ENCODE measurements around the gene PDE6A. TPM values are rescaled to one million over a fixed set of nuclear protein-coding genes. Genes with fewer than 3 reads are reported as not detected.

PDE6A gene
- total RNA-seq, 2 experiments from 2014 or later, result not detected

- ChIA-PET CTCF (interaction anchor here (0.6 kb wide), 1 partner anchor 22 kb away, joined by 3 read pairs; no protein-coding TSS in a partner anchor), POLR2A (no interaction called here)
These were observed 9.1 kb downstream of the PDE6A start for GRCh38 chr5:149935431-149935901.

GRCh38 chr5:149932445-149933350 is 11.9 kb downstream of the PDE6A start:
- ChIA-PET POLR2A (no interaction called here), CTCF (no interaction called here)

- ChIA-PET POLR2A (no interaction called here), CTCF (no interaction called here)
These were observed 12.6 kb downstream of the PDE6A start for GRCh38 chr5:149931992-149932436.

- CTCF ChIA-PET, result no interaction called here
- POLR2A ChIA-PET, result no interaction called here
These were observed 13.6 kb downstream of the PDE6A start for GRCh38 chr5:149930749-149931574.

- CTCF ChIA-PET, result no interaction called here
- POLR2A ChIA-PET, result no interaction called here
These were observed 14.4 kb downstream of the PDE6A start for GRCh38 chr5:149930043-149930748.

- CTCF ChIA-PET, result no interaction called here
- POLR2A ChIA-PET, result no interaction called here
These were observed 20.1 kb downstream of the PDE6A start for GRCh38 chr5:149924486-149924885.

- CTCF ChIA-PET, result interaction anchor here (1.0 kb wide), 1 partner anchor 19 kb away, joined by 3 read pairs; no protein-coding TSS in a partner anchor
These were observed 21.6 kb downstream of the PDE6A start for GRCh38 chr5:149922950-149923349.

GRCh38 chr5:149921597-149921996 is 23.0 kb downstream of the PDE6A start:
- POLR2A ChIA-PET, result no interaction called here
- CTCF ChIA-PET, result no interaction called here

More at GRCh38 chr5:149922950-149923349, 21.6 kb downstream of the PDE6A start:
- POLR2A ChIA-PET, result no interaction called here

GRCh38 chr5:149917073-149917676 is 27.4 kb downstream of the PDE6A start:
- ChIA-PET POLR2A (no interaction called here), CTCF (no interaction called here)

- CTCF ChIA-PET, result no interaction called here
- POLR2A ChIA-PET, result no interaction called here
These were observed 28.1 kb downstream of the PDE6A start for GRCh38 chr5:149916334-149917072.

GRCh38 chr5:149915392-149916260 is 29.0 kb downstream of the PDE6A start:
- POLR2A ChIA-PET, result no interaction called here

GRCh38 chr5:149913436-149914419 is 30.9 kb downstream of the PDE6A start:
- POLR2A ChIA-PET, result interaction anchor here (0.7 kb wide), 1 partner anchor 288 kb away, joined by 6 read pairs; no protein-coding TSS in a partner anchor
- CTCF ChIA-PET, result no interaction called here

More at GRCh38 chr5:149915392-149916260, 29.0 kb downstream of the PDE6A start:
- CTCF ChIA-PET, result no interaction called here

GRCh38 chr5:149912226-149912871 is 32.2 kb downstream of the PDE6A start:
- ChIA-PET POLR2A (interaction anchor here (0.6 kb wide), 1 partner anchor 920 kb away, joined by 3 read pairs; no protein-coding TSS in a partner anchor), CTCF (no interaction called here)

GRCh38 chr5:149911031-149911430 is 33.6 kb downstream of the PDE6A start:
- POLR2A ChIA-PET, result no interaction called here
- CTCF ChIA-PET, result no interaction called here

- CTCF ChIA-PET, result no interaction called here
- POLR2A ChIA-PET, result no interaction called here
These were observed 36.8 kb downstream of the PDE6A start for GRCh38 chr5:149907828-149908227.

GRCh38 chr5:149904977-149905376 is 39.6 kb downstream of the PDE6A start:
- POLR2A ChIA-PET, result no interaction called here
- CTCF ChIA-PET, result no interaction called here

Data from activated CD8-positive, alpha-beta memory T cell treated with anti-CD3 and anti-CD28 coated beads for 36 hours (primary cell).